Left lung (tissue), 10 donors: ENCODE results near the gene MRGPRF. TPM values are rescaled to one million over a fixed set of nuclear protein-coding genes. Genes with fewer than 3 reads are reported as not detected.

Source experiments
- ATAC-seq: fragments of 200-7000 bp; cut with Tn5 transposase; one replicate; pipeline ENCODE4 v1.9.1; 2020; ENCODE audit warnings: moderate library complexity
- DNase-seq, 4 donors: peaks; one replicate each; pipeline ENCODE4 v3.0.0-alpha.2; 2013 to 2020
- H3K27ac ChIP-seq, 2 donors: fragments of 200-600 bp; sonication (generic) in 1 of 2; one replicate each; pipeline versions ENCODE4 v1.5.0 to v1.8.0; 2020 to 2021
- H3K27me3 ChIP-seq, 2 donors: fragments of 200-600 bp; sonication (generic) in 1 of 2; one replicate each; pipeline versions ENCODE4 v1.5.0 to v1.8.0; 2020 to 2021
- H3K36me3 ChIP-seq, 2 donors: fragments of 200-600 bp; sonication (generic) in 1 of 2; one replicate each; pipeline versions ENCODE4 v1.5.0 to v1.8.0; 2020 to 2021
- H3K4me1 ChIP-seq, 2 donors: fragments of 200-600 bp; one replicate each; pipeline ENCODE4 v1.8.0; 2021
- H3K4me3 ChIP-seq, 2 donors: fragments of 200-600 bp; sonication (generic) in 1 of 2; one replicate each; pipeline versions ENCODE4 v1.5.0 to v1.8.0; 2020 to 2021; ENCODE audit warnings: mild to moderate bottlenecking in 1 of 2
- H3K9me3 ChIP-seq, 2 donors: fragments of 200-600 bp; sonication (generic) in 1 of 2; one replicate each; pipeline versions ENCODE4 v1.5.0 to v1.8.0; 2020 to 2021
- intact Hi-C, 2 donors: fragments of 100-400 bp; cut with DNase I; formaldehyde crosslinking; loops; one replicate each; pipeline versions ENCODE4 v1.11.2 to v1.14.2; 2022
- polyA plus RNA-seq, 6 donors: library from polyadenylated mRNA; unstranded; fragments of 120-200 nt; gene quantifications; one replicate each; pipeline ENCODE4 v1.2.1, GENCODE V29; 2013; ENCODE audit not compliant: insufficient read length in 6 of 6
- total RNA-seq, 2 donors: library from RNA; stranded (reverse); fragmentation: NEBNext Ultra II Directional; extraction: Animal tissue kit (Norgen Biotek cat#: 25700); gene quantifications; one replicate each; pipeline ENCODE4 v1.2.1, GENCODE V29; 2021
- TF ChIP-seq, protein P1 (sequence below), 2 donors: fragments of 200-600 bp; sonication (generic) in 1 of 2; IDR thresholded peaks; one replicate each; pipeline versions ENCODE4 v1.5.0 to v1.8.0; 2021; ENCODE audit warnings: antibody characterized with exemption in 2 of 2
- donor health status: DM: no; HTN: yes; CAD: no.
- donor health status: DM: no; HTN: no; CAD: no.

MRGPRF gene
- total and polyA plus RNA-seq, 8 donors: 4.2 to 22.6 (median 6.2) TPM

DNA sequence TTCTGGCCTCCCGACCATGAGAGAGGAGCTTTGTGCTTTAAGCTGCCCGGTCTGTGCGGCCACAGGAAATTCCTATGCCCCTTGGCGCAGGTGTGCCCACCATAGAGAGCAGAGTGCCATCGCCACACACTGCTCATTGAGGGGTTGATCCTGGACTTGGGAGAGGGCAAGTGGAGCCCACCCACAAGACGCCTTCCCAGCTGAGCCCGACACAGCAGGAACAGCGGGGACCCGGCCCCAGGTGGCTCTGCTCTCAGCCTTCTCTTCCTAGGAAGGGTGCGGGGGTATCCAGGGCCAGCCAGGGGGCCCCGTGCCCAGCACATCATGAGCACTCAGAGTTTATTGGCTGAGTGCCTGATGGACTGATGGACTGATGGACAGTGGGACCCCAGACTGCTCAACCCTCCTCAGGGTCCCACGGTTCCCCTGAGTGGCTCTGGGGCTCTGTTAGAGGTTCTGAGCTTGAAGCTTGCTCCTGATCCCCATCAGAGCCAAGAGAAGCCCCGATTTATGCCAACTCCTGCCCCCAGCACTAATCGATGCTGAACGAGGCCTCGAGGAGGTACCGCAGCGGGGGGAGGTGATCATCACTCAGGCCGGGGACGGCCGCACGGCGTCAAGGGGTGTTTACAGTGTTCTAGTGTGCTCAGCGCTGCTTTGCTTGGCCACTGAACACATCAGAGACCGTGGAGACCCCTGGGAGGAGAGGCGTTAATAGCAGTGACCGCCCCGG is 18.7 kb downstream of the MRGPRF start:
- TF ChIP-seq, protein P1, sequence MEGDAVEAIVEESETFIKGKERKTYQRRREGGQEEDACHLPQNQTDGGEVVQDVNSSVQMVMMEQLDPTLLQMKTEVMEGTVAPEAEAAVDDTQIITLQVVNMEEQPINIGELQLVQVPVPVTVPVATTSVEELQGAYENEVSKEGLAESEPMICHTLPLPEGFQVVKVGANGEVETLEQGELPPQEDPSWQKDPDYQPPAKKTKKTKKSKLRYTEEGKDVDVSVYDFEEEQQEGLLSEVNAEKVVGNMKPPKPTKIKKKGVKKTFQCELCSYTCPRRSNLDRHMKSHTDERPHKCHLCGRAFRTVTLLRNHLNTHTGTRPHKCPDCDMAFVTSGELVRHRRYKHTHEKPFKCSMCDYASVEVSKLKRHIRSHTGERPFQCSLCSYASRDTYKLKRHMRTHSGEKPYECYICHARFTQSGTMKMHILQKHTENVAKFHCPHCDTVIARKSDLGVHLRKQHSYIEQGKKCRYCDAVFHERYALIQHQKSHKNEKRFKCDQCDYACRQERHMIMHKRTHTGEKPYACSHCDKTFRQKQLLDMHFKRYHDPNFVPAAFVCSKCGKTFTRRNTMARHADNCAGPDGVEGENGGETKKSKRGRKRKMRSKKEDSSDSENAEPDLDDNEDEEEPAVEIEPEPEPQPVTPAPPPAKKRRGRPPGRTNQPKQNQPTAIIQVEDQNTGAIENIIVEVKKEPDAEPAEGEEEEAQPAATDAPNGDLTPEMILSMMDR (IDR thresholded peaks at IDR 0.05): no peak
- peak in 2 of 4 donors; percentile 22 to 61 for DNase-seq
- no peak for ATAC-seq

DNA sequence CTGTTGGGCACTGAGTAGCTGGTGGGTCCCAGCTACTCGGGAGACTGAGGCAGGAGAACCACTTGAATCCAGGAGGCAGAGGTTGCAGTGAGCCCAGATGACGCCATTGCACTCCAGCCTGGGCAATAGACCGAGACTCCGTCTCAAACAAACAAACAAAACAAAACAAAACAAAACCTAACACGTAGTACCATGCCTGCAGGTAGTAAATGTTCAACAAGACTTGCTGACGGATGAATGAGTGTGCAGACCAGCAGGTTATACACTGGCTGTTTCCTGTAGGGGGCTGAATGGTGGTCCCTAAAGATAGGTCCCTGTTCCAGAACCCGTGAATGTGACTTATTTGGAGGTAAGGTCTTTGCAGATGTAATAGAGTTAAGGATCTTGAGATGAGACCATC is 19.5 kb downstream of the MRGPRF start:
- Histone ChIP-seq H3K27ac (no peak overlapping the region), H3K9me3 (no peaks in the 10 kb centered on the region), H3K27me3 (peaks cover 0 to 55% of the 10 kb centered on the region in 2 donors), H3K4me1 (peaks cover 0 to 4% of the 10 kb centered on the region in 2 donors), H3K36me3 (no peaks in the 10 kb centered on the region), H3K4me3 (no peak overlapping the region)
- TF ChIP-seq, protein P1 (IDR thresholded peaks at IDR 0.05): no peak
- DNase-seq (no peak), ATAC-seq (no peak)
- intact Hi-C loops: no loop called here

More for the DNA sequence above, 18.7 kb downstream of the MRGPRF start:
- H3K27me3 ChIP-seq: peaks cover 0 to 60% of the 10 kb centered on the region in 2 donors
- no peaks in the 10 kb centered on the region for H3K36me3 ChIP-seq
- no peaks in the 10 kb centered on the region for H3K9me3 ChIP-seq
- no peak overlapping the region for H3K4me3 ChIP-seq
- intact Hi-C loops: no loop called here
- H3K4me1 ChIP-seq: peaks cover 0 to 7% of the 10 kb centered on the region in 2 donors
- no peak overlapping the region for H3K27ac ChIP-seq

DNA sequence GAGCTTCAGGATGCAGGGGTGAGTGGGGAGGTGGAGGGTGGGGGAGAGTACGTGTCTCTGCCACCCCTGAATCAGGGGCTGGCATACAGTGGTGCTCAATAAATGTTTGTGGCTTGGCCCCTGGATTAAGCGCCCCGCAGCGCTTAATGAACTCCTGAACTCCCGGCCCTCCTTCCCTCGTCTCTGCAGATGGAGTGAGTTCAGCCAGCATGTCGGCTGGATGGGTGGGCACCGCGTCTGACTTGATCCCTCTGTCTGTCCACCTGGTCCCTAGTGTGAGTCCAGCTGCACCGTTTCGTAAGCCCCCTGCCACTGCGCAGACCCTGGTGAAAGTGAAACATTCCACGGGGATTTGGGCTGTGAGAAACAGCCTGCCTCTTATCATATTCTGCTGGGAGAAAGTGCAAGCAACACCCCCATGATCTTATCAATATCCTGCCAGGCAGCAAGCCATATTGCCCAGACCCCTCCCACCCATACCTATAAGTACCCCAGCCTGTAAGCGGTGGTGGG is 20.2 kb downstream of the MRGPRF start:
- H3K9me3 ChIP-seq: no peaks in the 10 kb centered on the region
- intact Hi-C loops: no loop called here
- TF ChIP-seq, protein P1 (IDR thresholded peaks at IDR 0.05): no peak
- H3K27ac ChIP-seq: no peak overlapping the region
- H3K36me3 ChIP-seq: no peaks in the 10 kb centered on the region
- peak in 2 of 4 donors; percentile 12 to 40 for DNase-seq
- H3K27me3 ChIP-seq: peaks cover 0 to 53% of the 10 kb centered on the region in 2 donors
- no peak for ATAC-seq
- H3K4me1 ChIP-seq: no peaks in the 10 kb centered on the region
- no peak overlapping the region for H3K4me3 ChIP-seq

DNA sequence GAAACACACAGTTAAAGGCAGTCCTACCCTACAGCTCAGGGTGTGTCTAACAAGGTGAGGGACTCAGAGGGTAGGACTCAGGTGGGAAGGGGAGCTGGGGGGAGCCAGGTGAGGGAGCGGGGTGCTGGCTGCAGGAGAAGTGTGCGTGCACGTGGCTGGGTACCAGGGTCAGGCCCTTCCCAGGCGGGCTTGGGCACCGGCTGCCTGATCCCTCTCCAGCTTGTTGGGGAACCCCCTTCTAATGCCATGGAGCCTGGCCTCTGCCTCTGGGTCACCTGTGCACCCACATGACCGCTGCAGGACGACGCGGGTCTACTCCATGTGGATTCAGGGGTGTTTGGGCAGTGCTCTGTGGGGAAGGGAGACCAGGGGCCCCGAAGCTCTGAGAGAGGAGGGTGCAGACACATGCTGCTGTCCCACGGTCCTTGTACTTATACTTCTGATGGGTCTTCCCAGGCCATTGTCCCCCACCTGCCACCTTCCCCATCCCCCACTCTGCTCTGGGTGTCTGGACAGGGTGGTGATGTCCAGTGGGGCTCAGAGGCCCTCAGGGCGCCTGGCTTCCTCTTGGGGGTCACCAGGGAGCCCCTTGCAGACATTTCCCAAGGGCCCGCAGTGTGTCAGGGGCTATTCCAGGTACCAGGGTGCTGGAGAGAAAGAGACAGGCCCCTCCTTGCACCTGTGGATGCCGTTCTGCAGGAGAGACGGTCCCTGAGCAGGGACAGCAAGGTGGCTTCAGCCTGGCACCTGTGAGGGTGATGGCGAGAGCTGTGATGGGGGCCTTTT is 21.9 kb downstream of the MRGPRF start:
- Histone ChIP-seq H3K9me3 (no peaks in the 10 kb centered on the region), H3K27me3 (peaks cover 0 to 54% of the 10 kb centered on the region in 2 donors), H3K27ac (no peak overlapping the region), H3K4me1 (no peaks in the 10 kb centered on the region), H3K4me3 (no peak overlapping the region), H3K36me3 (no peaks in the 10 kb centered on the region)
- DNase-seq: peak in 1 of 4 donors; percentile 9
- intact Hi-C loops: no loop called here
- ATAC-seq: no peak
- TF ChIP-seq, protein P1 (IDR thresholded peaks at IDR 0.05): no peak
